CD4-positive, alpha-beta T cell treated with Interleukin-15 for 4 hours (primary cell): ENCODE results near the gene CARD11.

Source experiments
- DNase-seq: peaks from one replicate; pipeline ENCODE4 v3.0.0-alpha.2; 2020; ENCODE audit warnings: low spot score

Gene CARD11

GRCh38 chr7:2905500-2905899 lies 138.2 kb downstream of the CARD11 start:
- DNase-seq, result no peak

DNA sequence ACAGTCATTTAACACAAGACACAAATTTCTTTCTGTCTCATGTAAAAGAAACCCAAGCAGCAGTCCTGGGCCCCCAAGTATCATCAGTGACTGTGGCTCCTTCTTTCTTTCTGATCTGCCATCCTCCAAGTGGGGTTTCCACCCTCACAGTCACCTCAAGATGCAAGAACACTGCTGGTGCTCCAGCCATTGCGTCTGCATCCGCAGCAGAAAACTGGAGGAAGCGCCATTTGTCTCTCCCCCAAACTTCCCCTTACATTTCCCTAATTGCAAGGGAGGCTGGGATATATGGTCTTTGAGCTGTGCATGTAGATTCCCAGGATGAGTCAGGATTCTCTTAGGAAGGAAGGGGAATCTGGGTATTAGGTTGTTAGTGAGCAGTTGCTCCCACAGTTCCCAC lies 138.6 kb downstream of the CARD11 start:
- DNase-seq, result no peak

DNA sequence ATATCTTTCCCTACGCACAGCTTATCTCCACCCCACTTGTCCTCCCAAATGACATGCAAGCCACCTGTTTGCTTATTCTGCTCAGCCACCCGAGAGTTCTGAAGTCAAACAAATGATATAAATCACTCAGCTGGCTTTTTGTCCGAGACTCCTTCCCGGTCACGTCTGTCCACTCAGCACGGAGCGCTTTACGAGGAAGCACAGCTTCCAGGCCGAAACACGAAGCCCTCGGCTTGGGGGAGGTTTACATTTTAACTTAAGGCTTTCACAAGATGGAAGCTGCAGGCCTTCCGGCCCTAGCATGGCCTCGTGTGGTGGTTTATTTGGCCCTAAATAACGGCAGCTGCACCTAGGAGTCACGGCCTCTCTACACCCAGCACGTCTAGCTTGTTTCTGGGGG lies 139.5 kb downstream of the CARD11 start:
- DNase-seq, result no peak

- no peak for DNase-seq
Observed at GRCh38 chr7:2903682-2904162, 139.9 kb downstream of the CARD11 start.

GRCh38 chr7:2897023-2897422 lies 146.6 kb downstream of the CARD11 start:
- no peak for DNase-seq

- no peak for DNase-seq
Observed at GRCh38 chr7:2896131-2896530, 147.5 kb downstream of the CARD11 start.

- DNase-seq, result peak; percentile 33
Observed at GRCh38 chr7:2894118-2894940, 149.3 kb downstream of the CARD11 start.

DNA sequence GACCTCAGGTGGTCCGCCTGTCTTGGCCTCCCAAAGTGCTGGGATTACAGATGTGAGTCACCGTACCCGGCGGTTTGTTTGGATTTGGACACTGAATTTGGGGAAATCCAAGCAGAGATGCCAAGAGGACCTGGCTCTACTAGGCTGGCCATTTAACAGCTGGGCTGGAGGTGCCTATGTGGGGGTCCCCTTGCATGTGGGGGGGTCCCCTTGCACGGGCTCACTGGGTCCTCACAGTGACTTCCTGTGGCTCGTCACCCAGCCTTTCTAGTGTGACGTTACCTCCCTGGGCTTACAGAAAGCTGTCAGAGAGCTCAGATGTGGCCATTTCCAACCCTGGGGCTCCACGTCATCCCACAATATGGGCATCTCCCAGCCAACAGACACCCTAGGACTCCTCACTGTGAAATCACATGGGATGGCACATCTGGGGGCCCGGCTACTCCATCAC lies 150.2 kb downstream of the CARD11 start:
- DNase-seq, result no peak

GRCh38 chr7:2892549-2892948 lies 151.1 kb downstream of the CARD11 start:
- no peak for DNase-seq

DNA sequence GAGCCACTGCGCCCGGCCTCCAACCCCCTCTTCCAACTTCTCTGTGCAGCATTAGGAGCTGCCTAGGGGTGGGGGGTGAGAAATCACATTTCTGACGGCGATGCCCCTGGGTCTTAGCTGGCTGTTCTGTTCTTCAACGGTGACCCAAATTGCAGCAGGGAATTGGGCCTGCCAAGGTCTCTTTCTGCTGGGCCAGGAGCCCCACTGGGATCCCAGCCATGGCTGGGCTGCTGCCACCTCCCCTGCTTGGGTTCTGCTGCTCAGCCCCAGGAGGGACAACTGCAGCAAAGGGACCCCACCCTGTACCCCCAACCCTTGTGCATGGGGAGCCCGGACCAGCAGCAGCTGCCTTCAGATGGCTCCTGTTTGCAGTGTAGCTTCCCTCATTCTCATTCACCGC lies 155.9 kb downstream of the CARD11 start:
- no peak for DNase-seq

DNA sequence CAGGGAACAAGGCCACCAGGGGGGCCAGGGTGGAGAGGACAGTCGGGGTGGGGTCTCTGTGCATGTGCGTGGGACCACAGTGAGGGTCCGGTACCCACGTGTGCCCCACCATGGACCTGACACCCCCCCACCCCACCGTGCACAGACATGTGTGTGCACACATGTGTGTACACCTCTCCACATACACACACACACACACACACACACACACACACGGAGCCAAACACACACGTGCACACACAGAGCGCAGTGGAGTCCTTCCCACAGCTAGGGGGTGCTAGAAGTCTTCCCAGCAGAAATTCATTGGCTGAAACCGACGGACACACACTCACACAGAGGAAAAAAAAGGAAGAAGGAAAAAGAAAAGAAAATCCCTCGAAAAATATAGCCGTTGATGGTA lies 156.8 kb downstream of the CARD11 start:
- peak; percentile 63 for DNase-seq

- no peak for DNase-seq
Observed at GRCh38 chr7:2886391-2886790, 157.3 kb downstream of the CARD11 start.

DNA sequence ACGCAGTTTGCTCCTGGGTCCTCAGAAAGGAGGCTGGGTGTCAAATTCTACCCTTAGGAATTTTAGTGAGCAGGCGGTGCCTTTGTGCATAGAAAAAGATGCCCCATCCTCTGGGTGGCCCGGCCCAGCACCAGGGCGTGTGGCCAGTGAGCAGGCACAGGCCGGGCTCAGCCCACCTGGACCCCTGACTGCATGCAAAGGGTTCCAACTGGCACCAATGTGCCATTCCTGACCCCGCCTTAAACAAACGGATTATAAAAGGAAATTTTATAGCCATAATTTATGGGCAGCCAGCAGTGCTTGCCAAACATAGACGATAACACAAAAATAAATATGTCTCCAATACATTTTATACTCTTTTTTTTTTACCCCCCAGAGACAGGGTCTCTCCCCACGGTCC lies 159.5 kb downstream of the CARD11 start:
- no peak for DNase-seq

GRCh38 chr7:2883101-2883500 lies 160.6 kb downstream of the CARD11 start:
- DNase-seq, result no peak

GRCh38 chr7:2882111-2882510 lies 161.6 kb downstream of the CARD11 start:
- no peak for DNase-seq

DNA sequence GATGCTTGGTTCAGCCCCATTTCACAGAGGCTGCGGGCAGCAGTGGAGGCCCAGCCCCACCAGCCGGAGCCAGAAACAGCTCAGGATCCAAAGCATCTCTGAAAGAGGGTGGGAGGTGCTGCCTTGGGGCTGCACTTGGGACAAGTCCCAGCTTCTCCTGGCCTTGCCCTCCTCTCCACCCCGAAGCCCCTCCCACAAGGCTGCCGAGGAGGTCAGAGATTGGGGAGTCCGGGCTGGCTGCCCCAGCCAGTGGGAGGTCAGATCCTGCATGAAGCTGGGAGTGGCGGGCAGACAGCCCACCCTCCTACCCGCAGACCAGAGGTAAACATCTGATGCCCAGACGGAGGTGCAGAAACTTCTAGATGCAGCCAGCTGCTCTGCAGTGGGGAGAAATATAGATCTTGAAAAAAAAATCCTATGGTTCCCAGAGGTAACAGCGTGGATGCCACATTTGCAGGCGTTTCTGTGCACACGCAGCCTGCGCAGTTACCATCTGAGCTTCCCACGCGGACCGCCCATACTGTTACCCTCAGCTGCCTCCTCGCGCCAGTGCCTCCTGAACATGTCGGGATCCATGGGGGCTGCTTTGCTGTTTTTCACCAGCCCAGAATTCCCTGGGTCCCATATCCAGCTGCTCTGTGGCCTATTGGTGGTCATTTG lies 162.7 kb downstream of the CARD11 start:
- DNase-seq, result no peak

DNA sequence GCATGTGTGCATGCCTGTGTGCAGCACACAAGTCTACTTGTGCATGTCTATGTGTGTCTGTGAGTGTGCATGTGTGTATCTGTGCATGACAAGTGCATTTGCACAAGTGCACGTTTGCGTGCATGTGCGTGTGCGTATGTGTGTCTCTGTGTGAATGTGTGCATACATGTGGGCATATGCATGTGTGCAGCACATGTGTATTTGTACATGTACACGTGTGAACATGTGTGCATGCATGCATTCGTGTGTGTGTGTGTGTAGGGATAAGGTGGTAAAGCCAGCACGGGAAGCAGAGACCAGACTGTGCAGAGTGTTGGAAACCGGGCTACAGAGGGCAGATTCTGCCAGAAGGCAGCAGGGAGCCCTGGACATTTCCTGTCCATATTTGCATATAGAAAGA lies 163.6 kb downstream of the CARD11 start:
- no peak for DNase-seq

GRCh38 chr7:2879354-2879753 lies 164.3 kb downstream of the CARD11 start:
- no peak for DNase-seq

- no peak for DNase-seq
Observed at GRCh38 chr7:2878306-2878705, 165.4 kb downstream of the CARD11 start.

GRCh38 chr7:2876031-2876731 lies 167.5 kb downstream of the CARD11 start:
- DNase-seq, result no peak

GRCh38 chr7:2873686-2874551 lies 169.7 kb downstream of the CARD11 start:
- DNase-seq, result no peak

DNA sequence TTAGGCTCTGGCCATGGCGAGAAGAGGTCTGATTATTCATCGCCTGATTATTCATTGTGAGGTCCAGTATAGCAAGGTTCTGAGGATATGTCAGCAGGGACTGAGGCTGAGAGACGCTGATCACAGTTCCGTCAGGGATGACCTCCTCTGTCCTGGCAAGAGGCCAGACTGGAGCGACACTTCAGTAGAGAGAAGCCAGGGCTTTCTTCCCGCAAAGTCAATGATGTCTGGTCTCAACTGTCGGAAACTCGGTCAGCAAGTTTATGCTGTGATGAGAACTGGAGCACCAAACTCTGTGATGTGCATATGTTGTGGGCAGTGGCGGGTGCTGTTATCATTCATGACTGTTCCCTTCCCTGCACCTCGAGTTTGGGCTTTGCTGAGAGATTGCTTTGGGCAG lies 170.5 kb downstream of the CARD11 start:
- no peak for DNase-seq
